CD4-positive, alpha-beta T cell treated with Interferon gamma for 1 hour (primary cell): ENCODE data around the gene CEP162.

Experiments
- DNase-seq: peaks from one replicate; pipeline ENCODE4 v3.0.0-alpha.2; 2020

Gene CEP162

GRCh38 chr6:84082689-84083265, 144.7 kb downstream of the CEP162 start:
- DNase-seq = no peak

GRCh38 chr6:84081222-84081621, 146.2 kb downstream of the CEP162 start:
- no peak for DNase-seq

- no peak for DNase-seq
These were observed 149.1 kb downstream of the CEP162 start for GRCh38 chr6:84078335-84078734.

GRCh38 chr6:84077645-84078044, 149.8 kb downstream of the CEP162 start:
- no peak for DNase-seq

GRCh38 chr6:84074988-84075781, 152.3 kb downstream of the CEP162 start:
- no peak for DNase-seq
